Caki2 (cell line): ENCODE data around the gene TDRD9. TPM values are rescaled to one million over a fixed set of nuclear protein-coding genes. Genes with fewer than 3 reads are reported as not detected.

Experiments
- total RNA-seq: library from RNA; depleted of rRNA; stranded (reverse); fragments of >200 nt; shearing (Covaris generic); gene quantifications from 2 replicates; pipeline ENCODE4 v1.2.3, GENCODE V29; 2014; ENCODE audit warnings: low replicate concordance; rRNA removed

Gene TDRD9
- total RNA-seq, 1 experiment from 2014 or later = not detected

Other genes with a start within 250 kb of the TDRD9 start
- gene XRCC3, start 213.0 kb upstream of the TDRD9 start, total RNA-seq = 32.9 and 50.0 TPM in 2 replicates
- 9.7 and 12.3 TPM in 2 replicates for gene ZFYVE21, start 212.6 kb upstream of the TDRD9 start, total RNA-seq
- 2.1 and 2.5 TPM in 2 replicates for gene PPP1R13B, start 80.9 kb upstream of the TDRD9 start, total RNA-seq
- not detected in 2 replicates for gene RD3L, start 14.1 kb downstream of the TDRD9 start, total RNA-seq
- not detected in 2 replicates for gene ASPG, start 157.2 kb downstream of the TDRD9 start, total RNA-seq
- 0.32 TPM in 1 of 2 replicates, not detected in the other for gene KIF26A, start 210.1 kb downstream of the TDRD9 start, total RNA-seq